Measurements from ENCODE around the gene LCNL1. TPM values are rescaled to one million over a fixed set of nuclear protein-coding genes. Genes with fewer than 3 reads are reported as not detected.

The LCNL1 gene
- total RNA-seq, 1 donor = 3.5 TPM

DNA sequence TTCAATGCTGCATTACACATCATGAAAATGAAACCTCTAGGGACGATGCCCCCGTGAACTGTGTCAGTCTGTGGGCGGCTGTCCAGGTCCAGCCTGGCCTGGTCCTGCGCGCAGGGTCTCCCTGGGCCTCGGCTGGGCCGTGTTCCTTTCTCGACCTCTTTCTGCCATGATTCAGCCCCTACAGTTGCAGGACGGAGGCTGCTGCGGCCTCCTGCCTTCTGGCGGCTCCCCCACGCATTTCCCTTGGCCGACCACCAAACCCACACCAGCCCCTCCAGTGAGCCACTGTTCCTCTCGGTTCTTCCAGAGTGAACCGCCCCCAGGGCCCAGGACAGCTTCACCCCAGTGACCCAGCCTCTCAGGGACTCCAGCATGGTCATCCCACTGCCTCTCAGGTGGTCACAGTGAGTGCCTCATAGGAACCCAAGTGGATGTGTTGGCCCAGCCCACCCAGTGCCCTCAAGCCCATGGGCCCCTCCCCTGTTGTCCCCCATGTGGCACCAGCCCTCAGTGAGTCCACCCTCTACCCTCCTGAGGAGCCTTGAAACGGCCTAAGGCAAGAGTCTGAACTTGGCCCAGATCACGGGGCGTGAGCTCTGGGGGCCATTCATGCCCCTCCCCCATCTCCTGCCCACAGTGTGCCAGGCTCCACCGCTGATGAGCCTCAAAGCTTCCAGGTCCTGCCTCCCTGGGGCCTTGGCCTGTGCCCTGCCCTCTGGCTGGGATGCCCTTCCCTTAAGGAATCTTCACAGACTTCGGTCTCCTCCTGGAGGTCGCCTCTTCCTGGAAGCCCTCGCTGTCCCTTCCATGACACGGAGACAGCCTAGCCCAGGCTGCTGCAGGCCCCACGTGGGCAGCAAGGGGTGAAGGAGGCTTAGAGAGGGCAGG is 23.6 kb downstream of the LCNL1 start:
- peak; percentile 16 for DNase-seq (ENCODE audit: low read depth)

DNA sequence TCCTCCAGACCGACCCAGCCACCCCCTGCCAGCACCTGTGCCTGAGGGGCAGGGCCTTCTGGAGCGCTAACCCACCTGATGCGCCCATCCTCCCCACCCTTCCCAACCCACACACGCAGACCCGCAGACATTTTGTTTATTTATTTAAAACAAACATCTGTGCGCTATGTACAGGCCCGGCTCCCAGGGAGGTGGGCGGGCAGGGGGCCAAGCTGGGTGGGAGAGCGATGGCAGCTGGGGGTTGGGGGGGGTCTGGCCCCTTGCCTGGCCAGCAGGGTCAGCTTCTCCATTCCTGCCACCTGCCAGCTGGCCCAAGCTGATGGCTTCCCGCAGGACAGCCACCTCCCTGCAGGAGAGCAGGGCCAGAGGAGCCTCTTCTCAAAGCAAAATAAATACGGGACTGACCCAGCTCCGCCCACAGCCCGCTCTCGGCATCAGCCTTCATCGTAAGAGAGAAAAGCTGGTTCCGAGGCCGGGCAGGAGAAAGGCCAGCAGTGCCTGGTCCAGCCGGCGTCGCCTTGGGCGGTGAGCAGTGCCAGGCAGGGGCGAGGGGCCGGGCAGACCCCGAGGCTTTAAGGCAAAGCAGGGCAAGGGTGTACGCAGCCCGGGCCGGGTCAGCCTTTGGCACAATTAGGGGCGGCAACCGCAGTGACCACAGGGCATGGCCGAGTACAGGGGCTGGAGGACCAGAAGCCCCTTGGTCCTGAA is 24.5 kb downstream of the LCNL1 start:
- DNase-seq (ENCODE audit: low read depth) = peak; percentile 31
- TF ChIP-seq, protein P1, sequence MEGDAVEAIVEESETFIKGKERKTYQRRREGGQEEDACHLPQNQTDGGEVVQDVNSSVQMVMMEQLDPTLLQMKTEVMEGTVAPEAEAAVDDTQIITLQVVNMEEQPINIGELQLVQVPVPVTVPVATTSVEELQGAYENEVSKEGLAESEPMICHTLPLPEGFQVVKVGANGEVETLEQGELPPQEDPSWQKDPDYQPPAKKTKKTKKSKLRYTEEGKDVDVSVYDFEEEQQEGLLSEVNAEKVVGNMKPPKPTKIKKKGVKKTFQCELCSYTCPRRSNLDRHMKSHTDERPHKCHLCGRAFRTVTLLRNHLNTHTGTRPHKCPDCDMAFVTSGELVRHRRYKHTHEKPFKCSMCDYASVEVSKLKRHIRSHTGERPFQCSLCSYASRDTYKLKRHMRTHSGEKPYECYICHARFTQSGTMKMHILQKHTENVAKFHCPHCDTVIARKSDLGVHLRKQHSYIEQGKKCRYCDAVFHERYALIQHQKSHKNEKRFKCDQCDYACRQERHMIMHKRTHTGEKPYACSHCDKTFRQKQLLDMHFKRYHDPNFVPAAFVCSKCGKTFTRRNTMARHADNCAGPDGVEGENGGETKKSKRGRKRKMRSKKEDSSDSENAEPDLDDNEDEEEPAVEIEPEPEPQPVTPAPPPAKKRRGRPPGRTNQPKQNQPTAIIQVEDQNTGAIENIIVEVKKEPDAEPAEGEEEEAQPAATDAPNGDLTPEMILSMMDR (IDR thresholded peaks at IDR 0.05; ENCODE audit: insufficient read depth, low read depth, low read length) = no peak
- H3K4me3 ChIP-seq (ENCODE audit: low read depth, low read length) = no peak overlapping the region

More for the DNA sequence above, 23.6 kb downstream of the LCNL1 start:
- TF ChIP-seq, protein P1 (IDR thresholded peaks at IDR 0.05; ENCODE audit: insufficient read depth, low read depth, low read length) = no peak
- no peak overlapping the region for H3K4me3 ChIP-seq (ENCODE audit: low read depth, low read length)

DNA sequence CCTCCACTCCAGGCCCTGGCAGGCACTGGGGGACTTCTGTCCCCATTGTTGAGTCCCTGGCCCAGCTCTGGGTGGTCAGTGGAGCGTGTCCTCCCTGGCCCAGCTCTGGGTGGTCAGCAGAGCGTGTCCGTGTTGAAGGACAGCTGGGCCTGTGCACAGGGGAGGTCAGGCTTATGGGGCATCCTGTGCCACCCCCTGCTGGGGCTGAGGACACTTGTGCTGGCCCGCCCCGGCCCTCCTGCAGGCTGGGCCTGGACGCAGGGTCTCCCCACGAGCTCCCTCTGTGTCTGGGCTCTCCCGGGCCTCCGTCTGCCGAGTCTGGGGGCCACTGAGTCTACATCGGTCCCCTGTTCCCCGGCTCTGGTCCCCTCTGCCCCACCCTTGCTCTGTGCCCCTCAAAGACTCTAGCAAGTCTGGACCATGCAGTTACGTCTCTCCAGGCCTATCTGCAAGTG is 25.1 kb downstream of the LCNL1 start:
- H3K4me3 ChIP-seq (ENCODE audit: low read depth, low read length) = no peak overlapping the region
- TF ChIP-seq, protein P1 (IDR thresholded peaks at IDR 0.05; ENCODE audit: insufficient read depth, low read depth, low read length) = no peak
- DNase-seq (ENCODE audit: low read depth) = no peak

DNA sequence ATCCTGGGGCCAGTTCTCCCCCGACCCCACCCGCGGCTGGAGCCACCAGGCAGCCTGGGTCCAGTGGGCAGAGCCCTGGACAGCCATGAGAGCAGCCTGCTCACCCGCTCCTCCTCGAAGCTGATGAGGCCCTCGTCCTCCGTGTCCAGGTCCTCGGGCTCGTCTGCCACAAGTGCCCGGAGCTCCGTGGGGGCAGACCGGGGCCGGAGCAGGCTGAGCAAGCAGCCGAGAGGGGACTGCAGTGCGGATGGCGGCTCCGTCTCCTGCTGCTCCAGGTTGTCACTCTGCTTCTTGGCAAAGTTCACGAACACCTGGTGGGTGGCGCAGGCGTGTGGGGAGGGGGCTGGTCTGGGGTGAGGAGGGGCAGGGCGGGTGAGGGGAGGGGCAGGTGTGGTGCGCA is 25.5 kb downstream of the LCNL1 start:
- H3K4me3 ChIP-seq (ENCODE audit: low read depth, low read length) = no peak overlapping the region
- no peak for DNase-seq (ENCODE audit: low read depth)
- TF ChIP-seq, protein P1 (IDR thresholded peaks at IDR 0.05; ENCODE audit: insufficient read depth, low read depth, low read length) = no peak

DNA sequence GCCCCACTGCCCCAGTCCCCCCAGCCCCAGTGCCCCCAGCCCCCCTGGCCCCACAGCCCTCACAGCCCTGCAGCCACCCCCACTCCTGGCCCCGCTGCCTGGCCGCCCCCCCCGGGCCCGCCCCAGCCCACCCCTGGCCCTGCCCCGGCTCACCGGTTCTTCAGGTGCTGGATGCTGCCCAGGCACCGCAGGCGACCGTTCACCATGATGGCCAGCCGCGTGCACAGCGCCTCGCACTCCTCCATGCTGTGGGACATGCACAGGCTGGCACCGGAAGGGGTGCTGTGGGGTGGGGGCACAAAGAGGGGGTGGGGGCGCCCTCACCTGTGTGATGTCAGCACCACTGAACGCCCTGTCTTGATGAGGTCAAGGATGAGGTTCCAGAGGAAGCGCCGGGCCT is 26.4 kb downstream of the LCNL1 start:
- TF ChIP-seq, protein P1 (IDR thresholded peaks at IDR 0.05; ENCODE audit: insufficient read depth, low read depth, low read length) = no peak
- H3K4me3 ChIP-seq (ENCODE audit: low read depth, low read length) = no peak overlapping the region
- no peak for DNase-seq (ENCODE audit: low read depth)

DNA sequence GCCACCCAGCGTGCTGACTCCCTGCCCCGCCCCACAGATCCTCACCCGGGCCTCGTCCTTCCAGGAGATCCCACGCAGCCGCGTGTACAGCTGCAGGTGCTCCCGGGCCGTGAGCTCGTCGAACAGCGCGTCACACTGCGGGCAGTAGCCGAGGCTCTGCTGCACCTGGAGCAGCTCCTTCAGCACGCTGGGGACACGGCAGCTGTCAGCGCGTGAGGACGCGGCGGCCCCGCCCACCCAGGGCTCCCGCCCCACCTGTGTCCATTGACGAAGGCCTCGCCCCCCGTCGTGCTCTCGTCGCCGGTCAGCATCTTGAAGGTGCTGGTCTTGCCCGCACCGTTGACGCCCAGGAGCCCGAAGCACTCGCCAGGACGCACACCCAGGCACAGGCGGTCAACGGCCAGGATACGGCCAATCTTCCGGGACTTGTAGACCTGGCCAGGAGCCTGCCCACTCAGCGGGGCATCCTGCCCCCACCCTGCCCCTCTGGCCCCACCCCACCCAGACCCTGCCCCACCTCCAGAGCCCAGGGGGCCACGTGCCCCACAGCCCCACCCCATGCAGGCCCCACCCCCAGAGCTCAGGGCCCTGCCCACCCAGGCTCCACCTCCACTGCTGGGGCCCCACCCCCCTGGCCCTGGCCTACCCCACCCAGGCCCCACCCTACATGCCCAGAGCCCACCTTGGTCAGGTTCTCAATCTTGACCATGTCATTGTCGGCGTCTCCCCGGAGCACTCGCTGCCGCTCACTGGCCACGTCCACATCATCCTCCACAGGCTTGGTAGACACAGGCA is 27.3 kb downstream of the LCNL1 start:
- TF ChIP-seq, protein P1 (IDR thresholded peaks at IDR 0.05; ENCODE audit: insufficient read depth, low read depth, low read length) = no peak
- no peak for DNase-seq (ENCODE audit: low read depth)
- H3K4me3 ChIP-seq (ENCODE audit: low read depth, low read length) = no peak overlapping the region

Data from fibroblast of villous mesenchyme (primary cell).